MM.1S (cell line): ENCODE data around the gene CENPB.

ENCODE experiments used
- DNase-seq: peaks from one replicate; pipeline ENCODE4 v3.0.0-alpha.2; 2015
- H2AFZ ChIP-seq: fragments of 300-600 bp; sonication (generic); 2 replicates; pipeline ENCODE4 v1.6.0; 2016; ENCODE audit warnings: antibody characterized with exemption, low read length
- H3F3A ChIP-seq: fragments of 300-600 bp; sonication (generic); 2 replicates; pipeline ENCODE4 v1.6.1; 2016; ENCODE audit warnings: mild to moderate bottlenecking, antibody characterized with exemption, low read length, moderate library complexity, mixed read lengths; ENCODE audit not compliant: insufficient read depth
- H3K27ac ChIP-seq: fragments of 300-600 bp; sonication (generic); 2 replicates; pipeline ENCODE4 v1.5.1; 2016; ENCODE audit warnings: mild to moderate bottlenecking, low read length
- H3K27me3 ChIP-seq: fragments of 300-600 bp; sonication (generic); replicated peaks from 2 replicates; pipeline ENCODE4 v1.6.0; 2016; ENCODE audit warnings: low read length; ENCODE audit not compliant: insufficient read depth
- H3K36me3 ChIP-seq: fragments of 300-600 bp; sonication (generic); replicated peaks from 2 replicates; pipeline ENCODE4 v1.6.1; 2016; ENCODE audit warnings: mild to moderate bottlenecking, low read length, mixed read lengths; ENCODE audit not compliant: insufficient read depth
- H3K4me1 ChIP-seq: fragments of 300-600 bp; sonication (generic); 2 replicates; pipeline ENCODE4 v1.6.1; 2016; ENCODE audit warnings: low read length, mixed read lengths
- H3K4me2 ChIP-seq: fragments of 300-600 bp; sonication (generic); 2 replicates; pipeline ENCODE4 v1.6.0; 2016; ENCODE audit warnings: low read depth, low read length
- H3K4me3 ChIP-seq: fragments of 300-600 bp; sonication (generic); 2 replicates; pipeline ENCODE4 v1.5.1; 2016; ENCODE audit warnings: low read length, mixed read lengths
- H3K79me2 ChIP-seq: fragments of 300-600 bp; sonication (generic); 2 replicates; pipeline ENCODE4 v1.6.1; 2016; ENCODE audit warnings: mixed run types, low read length, mixed read lengths
- H3K9ac ChIP-seq: fragments of 300-600 bp; sonication (generic); 2 replicates; pipeline ENCODE4 v1.6.1; 2016; ENCODE audit warnings: low read length, mixed read lengths
- H3K9me2 ChIP-seq: fragments of 300-600 bp; sonication (generic); replicated peaks from 2 replicates; pipeline ENCODE4 v1.6.1; 2016; ENCODE audit warnings: mild to moderate bottlenecking, low read length, mixed read lengths; ENCODE audit not compliant: insufficient read depth
- H3K9me3 ChIP-seq: fragments of 300-600 bp; sonication (generic); replicated peaks from 2 replicates; pipeline ENCODE4 v1.6.1; 2016; ENCODE audit warnings: mild to moderate bottlenecking, low read length, mixed read lengths; ENCODE audit not compliant: insufficient read depth
- H4K20me1 ChIP-seq: fragments of 300-600 bp; sonication (generic); 2 replicates; pipeline ENCODE4 v1.6.1; 2016; ENCODE audit warnings: mild to moderate bottlenecking, low read length, moderate library complexity, mixed read lengths; ENCODE audit not compliant: insufficient read depth
- CTCF ChIP-seq: fragments of 300-600 bp; sonication (generic); IDR thresholded peaks from 2 replicates; pipeline ENCODE4 v1.5.1; 2016; ENCODE audit warnings: antibody characterized with exemption, low read length, mixed read lengths
- EZH2 ChIP-seq: fragments of 300-600 bp; sonication (generic); optimal IDR thresholded peaks from 2 replicates; pipeline ENCODE3; 2017; ENCODE audit warnings: low read depth, mild to moderate bottlenecking, antibody characterized with exemption, low read length, mixed read lengths
- EZH2phosphoT487 ChIP-seq: fragments of 300-600 bp; sonication (generic); IDR thresholded peaks from 2 replicates; pipeline ENCODE4 v1.6.1; 2018; ENCODE audit warnings: antibody characterized with exemption, low read length

CENPB gene

GRCh38 chr20:3784863-3785239 is 1.7 kb downstream of the CENPB start:
- no peak overlapping the region for H2AFZ ChIP-seq
- H3K4me2 ChIP-seq = no peak overlapping the region
- H3K4me1 ChIP-seq = peaks cover 9% of the 10 kb centered on the region
- no peaks in the 10 kb centered on the region for H4K20me1 ChIP-seq
- no peak for TF ChIP-seq CTCF
- TF ChIP-seq EZH2phosphoT487 = no peak
- no peak for TF ChIP-seq EZH2
- H3K79me2 ChIP-seq = peaks cover 8% of the 10 kb centered on the region; the same call in 1 of the 2 replicates
- H3K9me2 ChIP-seq = no peaks in the 10 kb centered on the region
- H3K27me3 ChIP-seq = peaks cover under 1% of the 10 kb centered on the region; the same call in 1 of the 2 replicates
- H3F3A ChIP-seq = peaks cover 10% of the 10 kb centered on the region
- no peak for DNase-seq
- H3K9me3 ChIP-seq = no peaks in the 10 kb centered on the region
- no peaks in the 10 kb centered on the region for H3K36me3 ChIP-seq
- H3K9ac ChIP-seq = no peak overlapping the region
- no peak overlapping the region for H3K4me3 ChIP-seq
- H3K27ac ChIP-seq = no peak overlapping the region

GRCh38 chr20:3784216-3784853 is 2.2 kb downstream of the CENPB start:
- Histone ChIP-seq H3K9me2 (no peaks in the 10 kb centered on the region), H3K4me2 (no peak overlapping the region), H3K79me2 (peaks cover 8% of the 10 kb centered on the region; the same call in 1 of the 2 replicates), H3K4me1 (peaks cover 9% of the 10 kb centered on the region), H3K27ac (no peak overlapping the region), H2AFZ (no peak overlapping the region), H3K9me3 (no peaks in the 10 kb centered on the region), H4K20me1 (no peaks in the 10 kb centered on the region), H3F3A (peaks cover 10% of the 10 kb centered on the region), H3K9ac (no peak overlapping the region), H3K4me3 (no peak overlapping the region), H3K27me3 (peaks cover 6% of the 10 kb centered on the region), H3K36me3 (no peaks in the 10 kb centered on the region)
- TF ChIP-seq EZH2 (no peak), EZH2phosphoT487 (no peak), CTCF (no peak)
- DNase-seq = no peak

GRCh38 chr20:3783511-3784195 is 2.9 kb downstream of the CENPB start:
- H3K9me2 ChIP-seq = no peaks in the 10 kb centered on the region
- H3K4me2 ChIP-seq = no peak overlapping the region
- H3K9me3 ChIP-seq = no peaks in the 10 kb centered on the region
- H3K4me1 ChIP-seq = peaks cover 9% of the 10 kb centered on the region
- H3K36me3 ChIP-seq = no peaks in the 10 kb centered on the region
- peaks cover 8% of the 10 kb centered on the region; the same call in 1 of the 2 replicates for H3K79me2 ChIP-seq
- H3F3A ChIP-seq = peaks cover 10% of the 10 kb centered on the region
- no peak overlapping the region for H3K9ac ChIP-seq
- no peak overlapping the region for H3K27ac ChIP-seq
- no peak overlapping the region for H2AFZ ChIP-seq
- no peaks in the 10 kb centered on the region for H4K20me1 ChIP-seq
- no peak for DNase-seq
- peaks cover 13% of the 10 kb centered on the region for H3K27me3 ChIP-seq
- TF ChIP-seq EZH2 (no peak), CTCF (no peak), EZH2phosphoT487 (no peak)
- no peak overlapping the region for H3K4me3 ChIP-seq
